ENCODE data around the gene BMP8B. TPM values are rescaled to one million over a fixed set of nuclear protein-coding genes. Genes with fewer than 3 reads are reported as not detected.
A peak's percentile ranks its signal among the peaks of the same experiment; 100 is the strongest.

BMP8B gene
- polyA plus RNA-seq, 3 donors, result 0.14 to 1.3 (median 0.24) TPM

- Histone ChIP-seq H3K4me3 (replicated peaks in 1 of 3; ENCODE audit: low read depth in 2 of 3, low read length in 3 of 3) (no peak overlapping the region), H3K27me3 (ENCODE audit: control insufficient read depth in 2 of 2, insufficient read depth in 2 of 2, low read length in 2 of 2) (peaks cover 30 to 80% of the 10 kb centered on the region in 2 donors), H3K4me1 (ENCODE audit: control insufficient read depth in 1 of 2, insufficient read depth in 2 of 2, low read length in 2 of 2) (no peaks in the 10 kb centered on the region), H3K9me3 (replicated peaks in 1 of 2; ENCODE audit: control insufficient read depth in 1 of 2, insufficient read depth in 1 of 2, low read length in 2 of 2) (peaks cover 0 to 10% of the 10 kb centered on the region in 2 donors), H3K36me3 (replicated peaks in 1 of 2; ENCODE audit: control insufficient read depth in 1 of 2, insufficient read depth in 2 of 2, low read length in 2 of 2) (no peaks in the 10 kb centered on the region), H3K9ac (ENCODE audit: insufficient read depth, low read length, poor library complexity, severe bottlenecking) (no peak overlapping the region), H3K27ac (ENCODE audit: low read depth in 1 of 2, low read length in 2 of 2) (no peak overlapping the region), H3K4me2 (replicated peaks; ENCODE audit: extremely low read depth, low read length, poor library complexity, severe bottlenecking) (no peak overlapping the region), H2AFZ (ENCODE audit: insufficient read depth, low read depth, low read length, poor library complexity, severe bottlenecking) (no peak overlapping the region), H3K79me2 (ENCODE audit: insufficient read depth, low read length) (no peaks in the 10 kb centered on the region), H4K20me1 (ENCODE audit: insufficient read depth, low read length) (no peaks in the 10 kb centered on the region)
- Mint-ChIP-seq H3K36me3 (peaks cover 0 to 6% of the 10 kb centered on the region in 2 donors), H3K9me3 (peaks cover 0 to 8% (median 5%) of the 10 kb centered on the region in 7 donors), H3K4me1 (peaks cover 17% of the 10 kb centered on the region), H3K27ac (no peak overlapping the region), H3K4me3 (peak overlapping the region in 1 of 2 donors; percentile 66), H3K27me3 (ENCODE audit: low read depth in 3 of 3) (peaks cover 71 to 91% (median 72%) of the 10 kb centered on the region in 3 donors)
- TF ChIP-seq, protein P1, sequence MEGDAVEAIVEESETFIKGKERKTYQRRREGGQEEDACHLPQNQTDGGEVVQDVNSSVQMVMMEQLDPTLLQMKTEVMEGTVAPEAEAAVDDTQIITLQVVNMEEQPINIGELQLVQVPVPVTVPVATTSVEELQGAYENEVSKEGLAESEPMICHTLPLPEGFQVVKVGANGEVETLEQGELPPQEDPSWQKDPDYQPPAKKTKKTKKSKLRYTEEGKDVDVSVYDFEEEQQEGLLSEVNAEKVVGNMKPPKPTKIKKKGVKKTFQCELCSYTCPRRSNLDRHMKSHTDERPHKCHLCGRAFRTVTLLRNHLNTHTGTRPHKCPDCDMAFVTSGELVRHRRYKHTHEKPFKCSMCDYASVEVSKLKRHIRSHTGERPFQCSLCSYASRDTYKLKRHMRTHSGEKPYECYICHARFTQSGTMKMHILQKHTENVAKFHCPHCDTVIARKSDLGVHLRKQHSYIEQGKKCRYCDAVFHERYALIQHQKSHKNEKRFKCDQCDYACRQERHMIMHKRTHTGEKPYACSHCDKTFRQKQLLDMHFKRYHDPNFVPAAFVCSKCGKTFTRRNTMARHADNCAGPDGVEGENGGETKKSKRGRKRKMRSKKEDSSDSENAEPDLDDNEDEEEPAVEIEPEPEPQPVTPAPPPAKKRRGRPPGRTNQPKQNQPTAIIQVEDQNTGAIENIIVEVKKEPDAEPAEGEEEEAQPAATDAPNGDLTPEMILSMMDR (IDR thresholded peaks at IDR 0.05), result no peak
- intact Hi-C loops (cut with micrococcal nuclease), result no loop called here
- DNase-seq, result no peak
- WGBS (ENCODE audit: insufficient coverage), result 67% methylated on average over 2 of the region's 3 CpGs
Observed at GRCh38 chr1:39729030-39729429, 59.6 kb downstream of the BMP8B start.

DNA sequence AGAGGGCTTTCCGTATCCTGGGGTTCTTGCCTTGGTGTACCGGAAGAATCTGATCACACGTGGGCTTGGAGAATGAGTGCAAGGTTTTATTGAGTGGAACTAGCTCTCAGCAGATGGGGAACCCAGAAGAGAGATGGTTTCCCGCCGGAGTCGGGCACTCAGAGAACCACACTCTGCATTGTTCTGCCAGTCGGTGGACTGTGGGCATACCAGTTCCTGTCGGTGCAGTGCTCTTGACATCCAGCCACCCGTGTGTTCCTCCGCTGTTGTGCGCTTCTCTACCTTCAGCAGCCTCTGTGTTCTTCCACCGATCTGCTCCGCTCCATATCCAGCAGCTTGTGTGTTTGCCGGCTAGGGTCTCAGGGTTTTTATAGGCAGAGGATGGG is 60.7 kb downstream of the BMP8B start:
- Histone ChIP-seq H3K79me2 (ENCODE audit: insufficient read depth, low read length) (no peaks in the 10 kb centered on the region), H3K4me1 (ENCODE audit: control insufficient read depth in 1 of 2, insufficient read depth in 2 of 2, low read length in 2 of 2) (no peaks in the 10 kb centered on the region), H3K36me3 (replicated peaks in 1 of 2; ENCODE audit: control insufficient read depth in 1 of 2, insufficient read depth in 2 of 2, low read length in 2 of 2) (no peaks in the 10 kb centered on the region), H4K20me1 (ENCODE audit: insufficient read depth, low read length) (no peaks in the 10 kb centered on the region), H3K4me2 (replicated peaks; ENCODE audit: extremely low read depth, low read length, poor library complexity, severe bottlenecking) (no peak overlapping the region), H3K9me3 (replicated peaks in 1 of 2; ENCODE audit: control insufficient read depth in 1 of 2, insufficient read depth in 1 of 2, low read length in 2 of 2) (peaks cover 0 to 10% of the 10 kb centered on the region in 2 donors), H3K4me3 (replicated peaks in 1 of 3; ENCODE audit: low read depth in 2 of 3, low read length in 3 of 3) (no peak overlapping the region), H2AFZ (ENCODE audit: insufficient read depth, low read depth, low read length, poor library complexity, severe bottlenecking) (no peak overlapping the region), H3K27ac (ENCODE audit: low read depth in 1 of 2, low read length in 2 of 2) (no peak overlapping the region), H3K27me3 (ENCODE audit: control insufficient read depth in 2 of 2, insufficient read depth in 2 of 2, low read length in 2 of 2) (peaks cover 28 to 80% of the 10 kb centered on the region in 2 donors), H3K9ac (ENCODE audit: insufficient read depth, low read length, poor library complexity, severe bottlenecking) (no peak overlapping the region)
- Mint-ChIP-seq H3K36me3 (peaks cover 0 to 6% of the 10 kb centered on the region in 2 donors), H3K4me1 (peaks cover 17% of the 10 kb centered on the region), H3K27ac (no peak overlapping the region), H3K4me3 (peak overlapping the region in 1 of 2 donors; percentile 77), H3K9me3 (peaks cover 0 to 10% (median 5%) of the 10 kb centered on the region in 7 donors), H3K27me3 (ENCODE audit: low read depth in 3 of 3) (peaks cover 64 to 87% (median 66%) of the 10 kb centered on the region in 3 donors)
- DNase-seq, result no peak
- intact Hi-C loops (cut with micrococcal nuclease), result no loop called here
- WGBS (ENCODE audit: insufficient coverage), result 65% methylated on average over 13 of the region's 14 CpGs
- TF ChIP-seq, protein P1 (IDR thresholded peaks at IDR 0.05), result no peak

All from CD14-positive monocyte (primary cell).